ENCODE measurements around the gene OR2T4. TPM values are rescaled to one million over a fixed set of nuclear protein-coding genes. Genes with fewer than 3 reads are reported as not detected.

The OR2T4 gene
- total and polyA plus RNA-seq, 2 of the 13 experiments (the other 11 are each of a cell fraction or from before 2014, with no cell fraction given), result not detected

DNA sequence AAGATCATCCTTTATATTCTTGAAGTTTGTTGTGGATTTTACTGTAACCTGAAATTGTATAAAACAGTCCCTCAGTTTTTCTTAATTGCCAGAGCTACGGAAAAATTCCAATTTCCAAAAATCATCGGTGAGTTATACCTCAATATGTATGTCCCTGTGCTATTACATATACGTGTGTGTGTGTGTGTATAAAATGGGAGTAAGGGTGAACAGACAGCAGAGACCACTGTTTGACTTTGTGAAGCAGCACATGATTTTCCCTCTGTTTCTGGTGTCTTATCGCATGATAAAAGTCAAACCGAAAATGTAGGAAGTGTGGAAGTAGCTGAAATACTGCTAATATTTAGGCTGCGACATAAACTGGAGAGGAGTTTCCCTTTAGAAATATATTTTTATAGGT is 42.6 kb downstream of the OR2T4 start:
- 66% methylated on average over 6 of the region's 6 CpGs for WGBS (ENCODE audit: low lambda C conversion rate)
- FAIRE-seq, result peak; percentile 72

More for the DNA sequence above, 42.6 kb downstream of the OR2T4 start:
- no peaks in the 10 kb centered on the region for H3K36me3 ChIP-seq (replicated peaks in 1 of 2; ENCODE audit: control insufficient read depth in 1 of 2, insufficient read depth in 2 of 2, low read length in 2 of 2)
- no peaks in the 10 kb centered on the region for H4K20me1 ChIP-seq (ENCODE audit: insufficient read depth, low read length)
- H3K27me3 ChIP-seq (ENCODE audit: control insufficient read depth in 1 of 2, insufficient read depth in 2 of 2, low read length in 2 of 2), result no peaks in the 10 kb centered on the region
- no peak for ATAC-seq
- CTCF ChIA-PET (ENCODE audit: low intra/inter-chr PET ratio, low total read pairs), result interaction anchor here (1.1 kb wide), 1 partner anchor 403 kb away, joined by 3 read pairs; no protein-coding TSS in a partner anchor
- no peaks in the 10 kb centered on the region for H3K79me2 ChIP-seq (ENCODE audit: insufficient read depth, low read length)
- in situ Hi-C loops (cut with HindIII; ENCODE audit: extremely low pct_ligation_motif_present, low pct_unique_long_range_greater_than_20kb) (no loop called here), intact Hi-C loops (cut with micrococcal nuclease; ENCODE audit: unreplicated experiment) (no loop called here)
- POLR2A ChIA-PET, result no interaction called here
- BruUV-seq (replicated peaks), result no TSS peak
- H3K4me3 ChIP-seq (replicated peaks in 1 of 3; ENCODE audit: insufficient read depth in 1 of 3, low read depth in 2 of 3, low read length in 3 of 3), result no peak overlapping the region
- no peak overlapping the region for H2AFZ ChIP-seq (ENCODE audit: low read length)
- TF ChIP-seq GABPA (IDR thresholded peaks at IDR 0.05; ENCODE audit: low read depth, low read length), result no peak
- TF ChIP-seq GABPA (CRISPR knock-in tag; IDR thresholded peaks at IDR 0.05; ENCODE audit: low read depth), result no peak
- no peak for TF ChIP-seq ZNF589 (CRISPR knock-in tag; conservative IDR thresholded peaks at IDR 0.05)
- TF ChIP-seq ZNF333 (CRISPR knock-in tag; IDR thresholded peaks at IDR 0.05; ENCODE audit: borderline replicate concordance), result no peak
- no peak for TF ChIP-seq ZNF747 (CRISPR knock-in tag; IDR thresholded peaks at IDR 0.05; ENCODE audit: borderline replicate concordance)
- TF ChIP-seq, protein P1, sequence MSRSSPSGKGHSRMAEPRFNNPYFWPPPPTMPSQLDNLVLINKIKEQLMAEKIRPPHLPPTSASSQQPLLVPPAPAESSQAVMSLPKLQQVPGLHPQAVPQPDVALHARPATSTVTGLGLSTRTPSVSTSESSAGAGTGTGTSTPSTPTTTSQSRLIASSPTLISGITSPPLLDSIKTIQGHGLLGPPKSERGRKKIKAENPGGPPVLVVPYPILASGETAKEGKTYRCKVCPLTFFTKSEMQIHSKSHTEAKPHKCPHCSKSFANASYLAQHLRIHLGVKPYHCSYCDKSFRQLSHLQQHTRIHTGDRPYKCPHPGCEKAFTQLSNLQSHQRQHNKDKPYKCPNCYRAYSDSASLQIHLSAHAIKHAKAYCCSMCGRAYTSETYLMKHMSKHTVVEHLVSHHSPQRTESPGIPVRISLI (CRISPR knock-in tag; IDR thresholded peaks at IDR 0.05; ENCODE audit: borderline replicate concordance), result no peak
- TF ChIP-seq ZNF34 (CRISPR knock-in tag; IDR thresholded peaks at IDR 0.05; ENCODE audit: borderline replicate concordance), result no peak
- no peak for TF ChIP-seq ZSCAN20 (CRISPR knock-in tag; IDR thresholded peaks at IDR 0.05; ENCODE audit: borderline replicate concordance)
- no peak for TF ChIP-seq MAF1 (CRISPR knock-in tag; IDR thresholded peaks at IDR 0.05; ENCODE audit: borderline replicate concordance)
- no peak for TF ChIP-seq EHMT2 (IDR thresholded peaks at IDR 0.05; ENCODE audit: borderline replicate concordance, low read depth, low read length)
- no peak for TF ChIP-seq TOE1 (CRISPR knock-in tag; IDR thresholded peaks at IDR 0.05)
- no peak for TF ChIP-seq ZFP82 (CRISPR knock-in tag; IDR thresholded peaks at IDR 0.05; ENCODE audit: borderline replicate concordance)
- no peak for TF ChIP-seq ARNT (IDR thresholded peaks at IDR 0.05)
- no peak for TF ChIP-seq ZNF773 (CRISPR knock-in tag; IDR thresholded peaks at IDR 0.05; ENCODE audit: borderline replicate concordance)
- TF ChIP-seq ZNF607 (CRISPR knock-in tag; IDR thresholded peaks at IDR 0.05; ENCODE audit: borderline replicate concordance), result no peak
- TF ChIP-seq HNRNPLL (IDR thresholded peaks at IDR 0.05; ENCODE audit: low read depth, low read length, poor library complexity, severe bottlenecking), result no peak
- no peak for TF ChIP-seq RXRB (CRISPR knock-in tag; IDR thresholded peaks at IDR 0.05; ENCODE audit: borderline replicate concordance)
- TF ChIP-seq PITX1 (CRISPR knock-in tag; IDR thresholded peaks at IDR 0.05), result no peak
- no peak for TF ChIP-seq FOXA3 (CRISPR knock-in tag; IDR thresholded peaks at IDR 0.05)
- no peak for TF ChIP-seq SAFB2 (CRISPR knock-in tag; IDR thresholded peaks at IDR 0.05; ENCODE audit: borderline replicate concordance, low read depth)
- TF ChIP-seq, protein P2, sequence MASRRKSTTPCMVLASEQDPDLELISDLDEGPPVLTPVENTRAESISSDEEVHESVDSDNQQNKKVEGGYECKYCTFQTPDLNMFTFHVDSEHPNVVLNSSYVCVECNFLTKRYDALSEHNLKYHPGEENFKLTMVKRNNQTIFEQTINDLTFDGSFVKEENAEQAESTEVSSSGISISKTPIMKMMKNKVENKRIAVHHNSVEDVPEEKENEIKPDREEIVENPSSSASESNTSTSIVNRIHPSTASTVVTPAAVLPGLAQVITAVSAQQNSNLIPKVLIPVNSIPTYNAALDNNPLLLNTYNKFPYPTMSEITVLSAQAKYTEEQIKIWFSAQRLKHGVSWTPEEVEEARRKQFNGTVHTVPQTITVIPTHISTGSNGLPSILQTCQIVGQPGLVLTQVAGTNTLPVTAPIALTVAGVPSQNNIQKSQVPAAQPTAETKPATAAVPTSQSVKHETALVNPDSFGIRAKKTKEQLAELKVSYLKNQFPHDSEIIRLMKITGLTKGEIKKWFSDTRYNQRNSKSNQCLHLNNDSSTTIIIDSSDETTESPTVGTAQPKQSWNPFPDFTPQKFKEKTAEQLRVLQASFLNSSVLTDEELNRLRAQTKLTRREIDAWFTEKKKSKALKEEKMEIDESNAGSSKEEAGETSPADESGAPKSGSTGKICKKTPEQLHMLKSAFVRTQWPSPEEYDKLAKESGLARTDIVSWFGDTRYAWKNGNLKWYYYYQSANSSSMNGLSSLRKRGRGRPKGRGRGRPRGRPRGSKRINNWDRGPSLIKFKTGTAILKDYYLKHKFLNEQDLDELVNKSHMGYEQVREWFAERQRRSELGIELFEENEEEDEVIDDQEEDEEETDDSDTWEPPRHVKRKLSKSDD (CRISPR knock-in tag; IDR thresholded peaks at IDR 0.05; ENCODE audit: low read depth), result no peak
- H3K4me1 ChIP-seq (ENCODE audit: insufficient read depth, low read length), result no peaks in the 10 kb centered on the region
- H3K27ac ChIP-seq (ENCODE audit: extremely low read length, insufficient read depth, low read length), result no peak overlapping the region
- no peak overlapping the region for H3K9ac ChIP-seq (ENCODE audit: insufficient read depth, low read depth, low read length)
- no peak overlapping the region for H3K4me2 ChIP-seq (ENCODE audit: low read depth, low read length)
- no peak for DNase-seq (ENCODE audit: low spot score)
- H3K9me3 ChIP-seq (ENCODE audit: low read length), result peaks cover 23% of the 10 kb centered on the region

Measured in HepG2 (cell line).